H1 (cell line): ENCODE results near the gene CCDC9B. TPM values are rescaled to one million over a fixed set of nuclear protein-coding genes. Genes with fewer than 3 reads are reported as not detected.

Experiments
- CTCF ChIA-PET: fragments of 300-600 bp; sonication (Branson Sonifier 250); formaldehyde crosslinking; loops from one replicate; lab custom pipeline; 2021; ENCODE audit not compliant: partially characterized antibody; lab: Charles Lee
- POLR2A ChIA-PET: fragments of 300-600 bp; sonication (Branson Sonifier 250); formaldehyde crosslinking; loops from one replicate; lab custom pipeline; 2021; ENCODE audit warnings: inconsistent platforms; ENCODE audit not compliant: partially characterized antibody; lab: Charles Lee
- DNase-seq, 2 experiments: peaks; one replicate each; pipeline versions ENCODE4 v3.0.0 to v3.0.0-alpha.2; 2010 to 2022; ENCODE audit warnings: low spot score in 2 of 2, low read depth in 1 of 2, mixed read lengths in 1 of 2
- FAIRE-seq: peaks from 2 replicates; lab custom pipeline; 2011; peaks lifted over from hg19 to GRCh38; lab: Jason Lieb, UNC
- H2AFZ ChIP-seq: 2 replicates; pipeline ENCODE4 v1.8.1; 2012; ENCODE audit warnings: low read length, inconsistent platforms
- H2AK5ac ChIP-seq: 2 replicates; pipeline ENCODE4 v1.6.1; 2013; ENCODE audit warnings: low read depth, low read length
- H2BK120ac ChIP-seq: replicated peaks from 2 replicates; pipeline ENCODE3; 2013; ENCODE audit warnings: low read depth, low read length, inconsistent platforms
- H2BK12ac ChIP-seq: 2 replicates; pipeline ENCODE4 v1.6.1; 2013; ENCODE audit warnings: low read depth, low read length
- H2BK15ac ChIP-seq: 2 replicates; pipeline ENCODE4 v1.6.1; 2013; ENCODE audit warnings: low read length
- H2BK20ac ChIP-seq: 2 replicates; pipeline ENCODE4 v1.6.1; 2013; ENCODE audit warnings: low read length
- H2BK5ac ChIP-seq: 2 replicates; pipeline ENCODE4 v1.6.1; 2013; ENCODE audit warnings: low read depth, low read length
- H3K14ac ChIP-seq: 2 replicates; pipeline ENCODE4 v1.6.1; 2013; ENCODE audit warnings: inconsistent platforms; ENCODE audit not compliant: insufficient read length
- H3K18ac ChIP-seq: 2 replicates; pipeline ENCODE4 v1.6.1; 2013; ENCODE audit warnings: low read length; ENCODE audit errors: extremely low read depth
- H3K23ac ChIP-seq: 2 replicates; pipeline ENCODE4 v1.6.1; 2013; ENCODE audit warnings: inconsistent platforms; ENCODE audit not compliant: insufficient read length
- H3K23me2 ChIP-seq: 2 replicates; pipeline ENCODE4 v1.6.1; 2013; ENCODE audit warnings: low read depth, low read length
- H3K27ac ChIP-seq: 2 replicates; pipeline ENCODE4 v1.6.1; 2011; ENCODE audit warnings: low read depth, low read length, inconsistent platforms
- H3K27me3 ChIP-seq, 4 experiments: replicated peaks in 1 of 4; 1 replicate in 1 of 4; 2 replicates in 3 of 4; pipeline versions ENCODE4 v1.6.1 to v1.8.1; 2011 to 2013; ENCODE audit warnings: low read length in 3 of 4, mild to moderate bottlenecking in 3 of 4, inconsistent platforms in 2 of 4, mixed read lengths in 2 of 4, moderate library complexity in 1 of 4; ENCODE audit not compliant: control insufficient read depth in 3 of 4, insufficient read depth in 3 of 4; ENCODE audit errors: extremely low read depth in 1 of 4
- H3K36me3 ChIP-seq, 4 experiments: 2 replicates each; pipeline versions ENCODE4 v1.6.1 to v1.8.1; 2011 to 2013; ENCODE audit warnings: mild to moderate bottlenecking in 4 of 4, low read length in 3 of 4, moderate library complexity in 2 of 4, control low read depth in 1 of 4, inconsistent platforms in 1 of 4; ENCODE audit not compliant: insufficient read depth in 4 of 4, control insufficient read depth in 2 of 4
- H3K4ac ChIP-seq: replicated peaks from 2 replicates; pipeline ENCODE3; 2013; ENCODE audit warnings: low read length, low read depth, mixed read lengths, inconsistent platforms; ENCODE audit not compliant: insufficient read length
- H3K4me1 ChIP-seq, 4 experiments: replicated peaks in 1 of 4; 1 replicate in 1 of 4; 2 replicates in 3 of 4; pipeline versions ENCODE4 v1.6.1 to v1.8.1; 2011 to 2013; ENCODE audit warnings: low read length in 3 of 4, inconsistent platforms in 2 of 4, mixed read lengths in 1 of 4; ENCODE audit not compliant: insufficient read depth in 4 of 4, control insufficient read depth in 3 of 4
- H3K4me2 ChIP-seq, 2 experiments: 2 replicates each; pipeline versions ENCODE4 v1.6.1 to v1.8.1; 2011 to 2013; ENCODE audit warnings: low read depth in 2 of 2, low read length in 2 of 2, control low read depth in 1 of 2, inconsistent platforms in 1 of 2, mild to moderate bottlenecking in 1 of 2; ENCODE audit not compliant: insufficient read depth in 1 of 2
- H3K4me3 ChIP-seq, 4 experiments: fragments of 200-600, 300-600 bp in 1 of 4; sonication (generic), shearing (Covaris generic), sonication (Bioruptor Twin) in 1 of 4; 2 replicates each; pipeline versions ENCODE4 v1.5.1 to v1.8.1; 2011 to 2016; ENCODE audit warnings: low read length in 4 of 4, low read depth in 3 of 4, control low read depth in 2 of 4, inconsistent platforms in 2 of 4, mild to moderate bottlenecking in 2 of 4, mixed read lengths in 1 of 4, moderate library complexity in 1 of 4; ENCODE audit not compliant: insufficient read depth in 2 of 4; ENCODE audit errors: extremely low read depth in 1 of 4
- H3K56ac ChIP-seq: replicated peaks from 2 replicates; pipeline ENCODE3; 2013; ENCODE audit warnings: low read depth, mild to moderate bottlenecking, mixed read lengths, low read length, inconsistent platforms; ENCODE audit not compliant: insufficient read length
- H3K79me1 ChIP-seq: 2 replicates; pipeline ENCODE4 v1.6.1; 2013; ENCODE audit warnings: low read depth, low read length, control low read depth
- H3K79me2 ChIP-seq, 2 experiments: 2 replicates each; pipeline versions ENCODE4 v1.6.1 to v1.8.1; 2012 to 2013; ENCODE audit warnings: low read length in 2 of 2, mild to moderate bottlenecking in 2 of 2, inconsistent platforms in 1 of 2; ENCODE audit not compliant: insufficient read depth in 2 of 2, control insufficient read depth in 1 of 2
- H3K9ac ChIP-seq, 4 experiments: replicated peaks in 1 of 4; 1 replicate in 1 of 4; 2 replicates in 3 of 4; pipeline versions ENCODE4 v1.6.1 to v1.8.1; 2011 to 2013; ENCODE audit warnings: low read depth in 3 of 4, low read length in 3 of 4, control low read depth in 2 of 4, mild to moderate bottlenecking in 2 of 4, moderate library complexity in 2 of 4, inconsistent platforms in 1 of 4; ENCODE audit errors: extremely low read depth in 1 of 4
- H3K9me3 ChIP-seq, 2 experiments: 2 replicates each; pipeline versions ENCODE4 v1.6.1 to v1.8.1; 2012 to 2013; ENCODE audit warnings: mild to moderate bottlenecking in 2 of 2, moderate library complexity in 2 of 2, control low read depth in 1 of 2, inconsistent platforms in 1 of 2, low read depth in 1 of 2, low read length in 1 of 2, mixed read lengths in 1 of 2; ENCODE audit not compliant: insufficient read depth in 2 of 2
- H4K20me1 ChIP-seq, 2 experiments: replicated peaks in 1 of 2; 2 replicates each; pipeline versions ENCODE3 to v1.8.1; 2011 to 2013; ENCODE audit warnings: inconsistent platforms in 2 of 2, low read length in 2 of 2, mild to moderate bottlenecking in 1 of 2; ENCODE audit not compliant: insufficient read depth in 2 of 2, control insufficient read depth in 1 of 2
- H4K5ac ChIP-seq: 2 replicates; pipeline ENCODE4 v1.6.1; 2013; ENCODE audit warnings: low read length, low read depth, mixed read lengths, inconsistent platforms; ENCODE audit not compliant: insufficient read length
- H4K8ac ChIP-seq: 2 replicates; pipeline ENCODE4 v1.8.0; 2013; ENCODE audit warnings: mild to moderate bottlenecking, moderate library complexity, low read length, inconsistent platforms; ENCODE audit not compliant: insufficient read depth; ENCODE audit errors: extremely low read depth
- H4K91ac ChIP-seq: replicated peaks from 2 replicates; pipeline ENCODE3; 2013; ENCODE audit warnings: low read length, mixed read lengths, inconsistent platforms; ENCODE audit not compliant: insufficient read length
- EP300 ChIP-seq, 2 experiments: IDR thresholded peaks; 1 replicate in 1 of 2; 2 replicates in 1 of 2; pipeline ENCODE4 v1.6.1; 2011 to 2012; ENCODE audit warnings: low read depth in 2 of 2, low read length in 2 of 2, mild to moderate bottlenecking in 2 of 2, borderline replicate concordance in 1 of 2, inconsistent platforms in 1 of 2, moderate library complexity in 1 of 2
- EZH2 ChIP-seq: fragments of 200-600 bp; sonication (generic); IDR thresholded peaks from 2 replicates; pipeline ENCODE4 v1.7.1; 2012; ENCODE audit warnings: low read depth, mild to moderate bottlenecking, moderate library complexity, low read length, inconsistent platforms; ENCODE audit not compliant: severe bottlenecking
- RNF2 ChIP-seq: fragments of 200-900, 300-1000 bp; sonication (generic); IDR thresholded peaks from 2 replicates; pipeline ENCODE4 v1.7.1; 2016; ENCODE audit warnings: borderline replicate concordance, low read depth, mild to moderate bottlenecking, antibody characterized with exemption, low read length; ENCODE audit not compliant: poor library complexity, severe bottlenecking; ENCODE audit errors: missing control alignments
- WGBS, 2 experiments: shearing (Covaris generic) in 1 of 2; methylation state at CpG; one replicate each; pipeline versions ENCODE4 v1.1.6 to v1.1.7; 2013 to 2015; ENCODE audit warnings: low lambda C conversion rate in 2 of 2, mixed read lengths in 2 of 2, inconsistent platforms in 1 of 2, low coverage in 1 of 2, missing lambda C conversion rate in 1 of 2; ENCODE audit not compliant: insufficient replicate concordance in 2 of 2, insufficient coverage in 1 of 2, insufficient read length in 1 of 2; ENCODE audit errors: extremely low coverage in 1 of 2, missing lambda C conversion rate in 1 of 2; 5-methylcytosine and 5-hydroxymethylcytosine counted together
- polyA plus RNA-seq, 7 experiments: library from polyadenylated mRNA; depleted of rRNA in 3 of 7; stranded (reverse) in 5 of 7; unstranded in 2 of 7; fragments of >200 nt in 5 of 7; fragments of 200-250 nt in 2 of 7; gene quantifications; 1 replicate in 5 of 7; 2 replicates in 1 of 7; 4 replicates in 1 of 7; pipeline versions ENCODE4 v1.2.1 to v1.2.3, GENCODE V29; 2011 to 2013; ENCODE audit warnings: missing spikeins in 2 of 7, mixed read lengths in 2 of 7
- total RNA-seq: library from RNA; stranded (reverse); fragmentation: NEBNext Ultra II Directional; extraction: Animal tissue kit (Norgen Biotek cat#: 25700); gene quantifications from 2 replicates; pipeline ENCODE4 v1.2.1, GENCODE V29; 2021

The CCDC9B gene
- total and polyA plus RNA-seq, 2 of the 8 experiments (the other 6 are each of a cell fraction or from before 2014, with no cell fraction given) = 0.45 to 0.78 TPM

- H4K5ac ChIP-seq = no peak within 1 kb of the TSS
- no peak within 1 kb of the TSS for H3K14ac ChIP-seq
- H3K23ac ChIP-seq = no peak within 1 kb of the TSS
- DNase-seq (no peak), FAIRE-seq (no peak)
- H2BK5ac ChIP-seq = peak within 1 kb of the TSS; percentile 60; the same call in 1 of the 2 replicates
- peaks cover 17 to 47% (median 34%) of the 10 kb centered on the region in 4 experiments for H3K4me1 ChIP-seq
- H2BK120ac ChIP-seq = no peak within 1 kb of the TSS
- no peaks in the 10 kb centered on the region for H3K9me3 ChIP-seq
- peak within 1 kb of the TSS; percentile 78 to 97 for H3K4me2 ChIP-seq
- no peaks in the 10 kb centered on the region; the same call in 1 of the 2 replicates for H3K79me1 ChIP-seq
- H2BK20ac ChIP-seq = peak within 1 kb of the TSS; percentile 48; the same call in 1 of the 2 replicates
- H2BK15ac ChIP-seq = peak within 1 kb of the TSS; percentile 61; the same call in 1 of the 2 replicates
- no peak within 1 kb of the TSS for H2AK5ac ChIP-seq
- H3K4me3 ChIP-seq = peak within 1 kb of the TSS; percentile 21 to 61 (median 32)
- H3K36me3 ChIP-seq = peaks cover 0 to 15% (median 0%) of the 10 kb centered on the region in 4 experiments; a peak in 1 of 8 replicates
- ChIA-PET POLR2A (interaction anchor here (0.9 to 3.5 kb wide), 8 partner anchors 8 to 40 kb away, joined by 3 to 16 read pairs (median 4); partner anchors contain the start of gene PLCB2), CTCF (interaction anchor here (0.6 to 16.2 kb wide), 11 partner anchors 9 to 559 kb away, joined by 3 to 518 read pairs (median 4); partner anchors contain the start of genes CCDC9B, INAFM2 and PLCB2)
- H2AFZ ChIP-seq = peak within 1 kb of the TSS; percentile 49; the same call in 1 of the 2 replicates
- peak within 1 kb of the TSS; percentile 76 for H4K91ac ChIP-seq
- H3K9ac ChIP-seq = no peak within 1 kb of the TSS
- peak within 1 kb of the TSS; percentile 95 for H3K18ac ChIP-seq
- no peak within 1 kb of the TSS for H3K27ac ChIP-seq
- TF ChIP-seq EZH2 (peak; percentile 83), RNF2 (peak; percentile 27), EP300 (IDR thresholded peaks at IDR 0.05; ENCODE audit: borderline replicate concordance in 1 of 2, low read depth in 2 of 2, low read length in 2 of 2) (no peak)
- H3K4ac ChIP-seq = no peak within 1 kb of the TSS
- H3K79me2 ChIP-seq = no peaks in the 10 kb centered on the region
- H4K20me1 ChIP-seq = no peaks in the 10 kb centered on the region
- WGBS, 2 experiments = 1% methylated on average over 32 of the region's 76 CpGs; no CpG with 5 or more reads in 1 of the 2 experiments
- H4K8ac ChIP-seq = peak within 1 kb of the TSS; percentile 58; the same call in 1 of the 2 replicates
- peaks cover 40 to 69% (median 54%) of the 10 kb centered on the region in 4 experiments for H3K27me3 ChIP-seq
- H3K23me2 ChIP-seq = peaks cover 22% of the 10 kb centered on the region; the same call in 1 of the 2 replicates
- H3K56ac ChIP-seq = no peak within 1 kb of the TSS
- H2BK12ac ChIP-seq = peak within 1 kb of the TSS; percentile 90; the same call in 1 of the 2 replicates
Observed at GRCh38 chr15:40282869-40283614, 57.7 kb downstream of the CCDC9B start, which contains the start of gene ANKRD63. ANKRD63 (minus strand) TSS chr15:40283064; CDS start chr15:40282586, 478 bp downstream.
